ENCODE data around the gene GNG7.
"Not testable (repeated sequence)": the region's sequence is repeated elsewhere in the genome, so short reads cannot be mapped to it uniquely, and the experiment has no call there.

The GNG7 gene

GRCh38 chr19:2679439-2679838 is 23.1 kb downstream of the GNG7 start:
- Mint-ChIP-seq H3K4me1 (ENCODE audit: low read depth) (no peaks in the 10 kb centered on the region), H3K27me3 (no peaks in the 10 kb centered on the region), H3K36me3 (peaks cover 6% of the 10 kb centered on the region), H3K27ac (no peak overlapping the region), H3K9me3 (ENCODE audit: low read depth) (no peaks in the 10 kb centered on the region), H3K4me3 (no peak overlapping the region)

GRCh38 chr19:2678948-2679347 is 23.5 kb downstream of the GNG7 start:
- not testable (repeated sequence) for H3K9me3 Mint-ChIP-seq (ENCODE audit: low read depth); H3K27me3 Mint-ChIP-seq; H3K36me3 Mint-ChIP-seq; H3K4me1 Mint-ChIP-seq (ENCODE audit: low read depth); H3K27ac Mint-ChIP-seq; H3K4me3 Mint-ChIP-seq

GRCh38 chr19:2678044-2678671 is 24.3 kb downstream of the GNG7 start:
- Mint-ChIP-seq H3K4me3 (no peak overlapping the region), H3K4me1 (ENCODE audit: low read depth) (no peaks in the 10 kb centered on the region), H3K27me3 (no peaks in the 10 kb centered on the region), H3K9me3 (ENCODE audit: low read depth) (no peaks in the 10 kb centered on the region), H3K27ac (no peak overlapping the region), H3K36me3 (peaks cover 3% of the 10 kb centered on the region)

- no peaks in the 10 kb centered on the region for H3K4me1 Mint-ChIP-seq (ENCODE audit: low read depth)
- peaks cover 3% of the 10 kb centered on the region for H3K36me3 Mint-ChIP-seq
- H3K9me3 Mint-ChIP-seq (ENCODE audit: low read depth), result no peaks in the 10 kb centered on the region
- no peak overlapping the region for H3K27ac Mint-ChIP-seq
- H3K27me3 Mint-ChIP-seq, result no peaks in the 10 kb centered on the region
- H3K4me3 Mint-ChIP-seq, result no peak overlapping the region
Measured at GRCh38 chr19:2676823-2677222, 25.7 kb downstream of the GNG7 start.

GRCh38 chr19:2675892-2676291 is 26.6 kb downstream of the GNG7 start:
- no peaks in the 10 kb centered on the region for H3K4me1 Mint-ChIP-seq (ENCODE audit: low read depth)
- H3K27ac Mint-ChIP-seq, result no peak overlapping the region
- no peaks in the 10 kb centered on the region for H3K36me3 Mint-ChIP-seq

GRCh38 chr19:2670217-2670616 is 32.3 kb downstream of the GNG7 start:
- Mint-ChIP-seq H3K4me1 (ENCODE audit: low read depth) (no peaks in the 10 kb centered on the region), H3K36me3 (no peaks in the 10 kb centered on the region), H3K9me3 (ENCODE audit: low read depth) (no peaks in the 10 kb centered on the region), H3K27ac (no peak overlapping the region), H3K27me3 (no peaks in the 10 kb centered on the region), H3K4me3 (no peak overlapping the region)

More at GRCh38 chr19:2675892-2676291, 26.6 kb downstream of the GNG7 start:
- Mint-ChIP-seq H3K9me3 (ENCODE audit: low read depth) (no peaks in the 10 kb centered on the region), H3K27me3 (no peaks in the 10 kb centered on the region), H3K4me3 (no peak overlapping the region)

- no peaks in the 10 kb centered on the region for H3K9me3 Mint-ChIP-seq (ENCODE audit: low read depth)
- H3K27ac Mint-ChIP-seq, result no peak overlapping the region
- H3K27me3 Mint-ChIP-seq, result no peaks in the 10 kb centered on the region
- no peak overlapping the region for H3K4me3 Mint-ChIP-seq
- H3K4me1 Mint-ChIP-seq (ENCODE audit: low read depth), result no peaks in the 10 kb centered on the region
- H3K36me3 Mint-ChIP-seq, result no peaks in the 10 kb centered on the region
Measured at GRCh38 chr19:2668175-2668763, 34.2 kb downstream of the GNG7 start.

- not testable (repeated sequence) for H3K27ac Mint-ChIP-seq; H3K9me3 Mint-ChIP-seq (ENCODE audit: low read depth); H3K4me3 Mint-ChIP-seq; H3K36me3 Mint-ChIP-seq; H3K4me1 Mint-ChIP-seq (ENCODE audit: low read depth); H3K27me3 Mint-ChIP-seq
Measured at GRCh38 chr19:2667349-2667748, 35.1 kb downstream of the GNG7 start.

- Mint-ChIP-seq H3K27me3 (no peaks in the 10 kb centered on the region), H3K4me1 (ENCODE audit: low read depth) (no peaks in the 10 kb centered on the region), H3K9me3 (ENCODE audit: low read depth) (no peaks in the 10 kb centered on the region), H3K4me3 (no peak overlapping the region), H3K27ac (no peak overlapping the region), H3K36me3 (no peaks in the 10 kb centered on the region)
Measured at GRCh38 chr19:2666344-2666994, 36.0 kb downstream of the GNG7 start.

- no peak overlapping the region for H3K4me3 Mint-ChIP-seq
- no peaks in the 10 kb centered on the region for H3K9me3 Mint-ChIP-seq (ENCODE audit: low read depth)
- no peaks in the 10 kb centered on the region for H3K36me3 Mint-ChIP-seq
- no peaks in the 10 kb centered on the region for H3K27me3 Mint-ChIP-seq
- no peaks in the 10 kb centered on the region for H3K4me1 Mint-ChIP-seq (ENCODE audit: low read depth)
- no peak overlapping the region for H3K27ac Mint-ChIP-seq
Measured at GRCh38 chr19:2665103-2665502, 37.4 kb downstream of the GNG7 start.

- Mint-ChIP-seq H3K4me3 (no peak overlapping the region), H3K27me3 (no peaks in the 10 kb centered on the region), H3K36me3 (no peaks in the 10 kb centered on the region), H3K4me1 (ENCODE audit: low read depth) (no peaks in the 10 kb centered on the region), H3K27ac (no peak overlapping the region), H3K9me3 (ENCODE audit: low read depth) (no peaks in the 10 kb centered on the region)
Measured at GRCh38 chr19:2663920-2664571, 38.4 kb downstream of the GNG7 start.

- Mint-ChIP-seq H3K4me1 (ENCODE audit: low read depth) (no peaks in the 10 kb centered on the region), H3K27ac (no peak overlapping the region), H3K4me3 (no peak overlapping the region), H3K36me3 (no peaks in the 10 kb centered on the region), H3K27me3 (no peaks in the 10 kb centered on the region), H3K9me3 (ENCODE audit: low read depth) (no peaks in the 10 kb centered on the region)
Measured at GRCh38 chr19:2661615-2662014, 40.9 kb downstream of the GNG7 start.

GRCh38 chr19:2659856-2660432 is 42.5 kb downstream of the GNG7 start:
- Mint-ChIP-seq H3K27ac (no peak overlapping the region), H3K9me3 (ENCODE audit: low read depth) (no peaks in the 10 kb centered on the region), H3K4me1 (ENCODE audit: low read depth) (no peaks in the 10 kb centered on the region)

GRCh38 chr19:2656533-2656932 is 46.0 kb downstream of the GNG7 start:
- Mint-ChIP-seq H3K4me3 (no peak overlapping the region), H3K36me3 (no peaks in the 10 kb centered on the region), H3K4me1 (ENCODE audit: low read depth) (no peaks in the 10 kb centered on the region), H3K27ac (no peak overlapping the region), H3K27me3 (no peaks in the 10 kb centered on the region), H3K9me3 (ENCODE audit: low read depth) (no peaks in the 10 kb centered on the region)

More at GRCh38 chr19:2659856-2660432, 42.5 kb downstream of the GNG7 start:
- H3K27me3 Mint-ChIP-seq, result no peaks in the 10 kb centered on the region
- no peak overlapping the region for H3K4me3 Mint-ChIP-seq
- H3K36me3 Mint-ChIP-seq, result no peaks in the 10 kb centered on the region

All from activated naive CD8-positive, alpha-beta T cell (primary cell).